MCF 10A (cell line): ENCODE results near the gene CLEC14A. TPM values are rescaled to one million over a fixed set of nuclear protein-coding genes. Genes with fewer than 3 reads are reported as not detected.

ENCODE experiments used
- BruUV-seq: library from RNA; stranded (reverse); fragments of 400-500 nt; replicated peaks from 2 replicates; lab custom pipeline; 2021; lab: Mats Ljungman, UMichigan
- CTCF ChIA-PET: fragments of 300-600 bp; sonication (Branson Sonifier 250); formaldehyde crosslinking; extraction: SDS; loops from one replicate; lab custom pipeline; 2021; ENCODE audit warnings: antibody characterized with exemption, inconsistent platforms; lab: Yijun Ruan, JAX
- POLR2A ChIA-PET: fragments of 300-600, 350-650 bp; sonication (Branson Sonifier 250); formaldehyde crosslinking; extraction: SDS; loops from one replicate; lab custom pipeline; 2020; ENCODE audit warnings: antibody characterized with exemption, inconsistent platforms; lab: Yijun Ruan, JAX
- DNase-seq: peaks from one replicate; pipeline ENCODE4 v3.0.0-alpha.2; 2018; ENCODE audit not compliant: unreplicated experiment
- H3K27ac Mint-ChIP-seq: one replicate; pipeline ENCODE4 v1.8.0; 2022; ENCODE audit warnings: mild to moderate bottlenecking, low read depth, mixed read lengths; ENCODE audit not compliant: unreplicated experiment
- H3K27me3 Mint-ChIP-seq: one replicate; pipeline ENCODE4 v1.8.0; 2022; ENCODE audit warnings: mixed read lengths; ENCODE audit not compliant: insufficient read depth, unreplicated experiment
- H3K36me3 Mint-ChIP-seq: one replicate; pipeline ENCODE4 v1.8.0; 2022; ENCODE audit warnings: mild to moderate bottlenecking, moderate library complexity, mixed read lengths; ENCODE audit not compliant: insufficient read depth, unreplicated experiment
- H3K4me1 Mint-ChIP-seq: one replicate; pipeline ENCODE4 v1.8.0; 2022; ENCODE audit warnings: mixed read lengths; ENCODE audit not compliant: insufficient read depth, unreplicated experiment
- H3K4me3 Mint-ChIP-seq: one replicate; pipeline ENCODE4 v1.8.0; 2022; ENCODE audit warnings: mild to moderate bottlenecking, moderate library complexity, mixed read lengths; ENCODE audit not compliant: unreplicated experiment
- H3K9me3 Mint-ChIP-seq: one replicate; pipeline ENCODE4 v1.8.0; 2022; ENCODE audit warnings: mixed read lengths; ENCODE audit not compliant: unreplicated experiment
- CTCF ChIP-seq: fragments of 200-600 bp; IDR thresholded peaks from one replicate; pipeline ENCODE4 v1.8.0; 2022; ENCODE audit warnings: antibody characterized with exemption, mild to moderate bottlenecking; ENCODE audit not compliant: unreplicated experiment
- intact Hi-C: fragments of 100-400 bp; cut with micrococcal nuclease; formaldehyde crosslinking; loops from 2 replicates; pipeline ENCODE4 v1.14.1; 2022
- total RNA-seq: library from RNA; stranded (reverse); gene quantifications from 2 replicates; pipeline ENCODE4 v1.2.3, GENCODE V29; 2022

Gene CLEC14A
- total RNA-seq, 1 experiment from 2014 or later, result not detected

DNA sequence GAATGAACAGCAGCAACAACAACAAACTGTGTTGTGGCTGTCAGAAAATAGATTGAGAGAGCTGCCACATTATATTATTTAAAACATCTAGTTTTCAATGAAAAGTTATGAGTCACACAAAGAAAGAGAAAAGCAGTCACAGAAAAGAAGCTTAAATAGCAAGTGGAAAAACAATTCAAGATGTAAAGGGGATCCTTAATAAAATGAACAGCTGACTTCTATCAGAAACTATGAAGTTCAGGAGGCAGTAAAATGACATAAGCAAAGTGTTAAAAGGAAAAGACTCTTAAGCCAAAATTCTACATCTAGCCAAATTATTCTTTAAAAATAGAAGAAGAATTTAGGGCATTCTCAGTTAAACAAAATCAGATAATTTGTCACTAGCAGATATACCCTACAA lies 5.6 kb downstream of the CLEC14A start:
- Mint-ChIP-seq H3K4me3 (no peak overlapping the region), H3K36me3 (no peaks in the 10 kb centered on the region), H3K9me3 (peaks cover 14% of the 10 kb centered on the region), H3K27me3 (no peaks in the 10 kb centered on the region), H3K4me1 (no peaks in the 10 kb centered on the region), H3K27ac (no peak overlapping the region)
- ChIA-PET CTCF (interaction anchor here (0.7 to 1.1 kb wide), 2 partner anchors 286 to 352 kb away, joined by 3 to 4 read pairs; no protein-coding TSS in a partner anchor), POLR2A (interaction anchor here (0.8 to 1.1 kb wide), 2 partner anchors 10 to 23 kb away, joined by 3 read pairs; no protein-coding TSS in a partner anchor)
- TF ChIP-seq CTCF, result no peak
- BruUV-seq, result no TSS peak
- DNase-seq, result no peak
- intact Hi-C loops, result no loop called here

DNA sequence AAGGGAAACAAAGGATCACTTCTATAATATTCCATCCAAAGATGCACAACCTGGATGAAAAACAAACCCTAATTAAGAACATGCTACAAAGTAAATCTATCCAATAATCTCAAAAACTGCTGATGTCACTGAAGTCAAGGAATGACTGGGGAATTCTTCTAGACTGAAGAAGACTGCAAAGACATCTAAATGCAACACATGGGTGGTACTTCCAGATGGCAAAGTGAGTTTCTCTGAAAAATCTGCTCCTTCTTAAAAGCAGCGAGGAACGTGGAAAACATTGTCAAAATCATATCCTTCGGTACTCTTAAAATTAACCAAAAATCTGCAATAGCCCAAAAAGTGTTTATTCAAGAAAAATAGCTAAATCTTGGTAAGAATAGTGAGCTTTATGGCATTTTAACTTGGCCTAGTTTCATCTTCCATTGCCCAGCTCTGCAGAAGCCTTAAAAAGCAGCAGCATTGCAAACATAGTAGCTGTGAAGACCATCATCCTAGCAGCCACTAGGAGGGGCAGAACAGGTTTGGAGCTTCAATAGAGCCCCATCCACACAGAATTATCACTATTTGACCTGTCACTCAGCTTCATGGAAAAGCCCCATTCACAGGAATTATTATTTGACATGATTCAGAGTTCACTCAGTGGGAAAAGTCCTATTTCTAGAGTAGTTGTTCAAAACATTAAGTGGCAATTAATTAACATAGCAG lies 7.4 kb downstream of the CLEC14A start:
- ChIA-PET POLR2A (interaction anchor here (1.2 kb wide), 2 partner anchors 8 to 10 kb away, joined by 4 to 6 read pairs; no protein-coding TSS in a partner anchor), CTCF (no interaction called here)
- Mint-ChIP-seq H3K4me1 (no peaks in the 10 kb centered on the region), H3K27me3 (no peaks in the 10 kb centered on the region), H3K4me3 (no peak overlapping the region), H3K36me3 (no peaks in the 10 kb centered on the region), H3K9me3 (peaks cover 7% of the 10 kb centered on the region), H3K27ac (no peak overlapping the region)
- TF ChIP-seq CTCF, result no peak
- peak; percentile 11 for DNase-seq
- intact Hi-C loops, result loop anchor here (5.0 kb wide), 1 partner anchor 46 kb away; no protein-coding TSS in a partner anchor
- no TSS peak for BruUV-seq

DNA sequence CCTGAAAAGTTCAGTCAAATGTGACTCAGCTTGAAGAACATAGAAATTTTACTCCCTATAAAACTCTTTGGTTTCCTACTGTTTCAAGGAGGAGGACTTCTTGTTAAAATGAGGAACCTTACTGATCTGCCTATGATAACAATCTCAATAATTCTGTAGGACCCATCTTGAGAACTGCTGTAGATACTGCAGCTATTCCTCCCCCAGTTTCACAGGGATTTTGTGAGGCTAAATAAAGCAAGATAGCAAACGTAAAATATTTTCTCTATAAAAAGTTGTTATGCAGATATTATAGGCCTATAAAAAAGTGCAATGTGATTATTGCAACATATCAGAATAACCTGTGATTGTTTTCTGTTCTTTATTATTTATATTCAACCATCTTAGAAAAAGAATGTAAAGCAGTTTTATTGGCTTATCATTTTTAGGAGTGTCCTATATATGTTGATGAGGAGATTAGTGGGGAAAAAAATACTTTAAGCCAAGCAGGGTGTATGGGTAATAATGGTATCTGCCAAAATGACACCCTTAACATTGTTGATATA lies 12.1 kb downstream of the CLEC14A start:
- H3K27ac Mint-ChIP-seq, result no peak overlapping the region
- DNase-seq, result no peak
- no peaks in the 10 kb centered on the region for H3K36me3 Mint-ChIP-seq
- ChIA-PET POLR2A (interaction anchor here (1.6 kb wide), 1 partner anchor 8 kb away, joined by 4 read pairs; no protein-coding TSS in a partner anchor), CTCF (no interaction called here)
- peaks cover 7% of the 10 kb centered on the region for H3K9me3 Mint-ChIP-seq
- intact Hi-C loops, result no loop called here
- no peak overlapping the region for H3K4me3 Mint-ChIP-seq
- BruUV-seq, result no TSS peak
- H3K27me3 Mint-ChIP-seq, result no peaks in the 10 kb centered on the region
- H3K4me1 Mint-ChIP-seq, result peaks cover 1% of the 10 kb centered on the region
- TF ChIP-seq CTCF, result no peak

GRCh38 chr14:38238878-38239277 lies 17.0 kb downstream of the CLEC14A start:
- TF ChIP-seq CTCF, result no peak
- ChIA-PET CTCF (interaction anchor here (0.7 kb wide), 1 partner anchor 68 kb away, joined by 5 read pairs; no protein-coding TSS in a partner anchor), POLR2A (interaction anchor here (1.2 to 1.5 kb wide), 2 partner anchors 10 to 11 kb away, joined by 4 to 6 read pairs; no protein-coding TSS in a partner anchor)
- no peak overlapping the region for H3K4me3 Mint-ChIP-seq
- peak; percentile 17 for DNase-seq
- no peaks in the 10 kb centered on the region for H3K27me3 Mint-ChIP-seq
- H3K27ac Mint-ChIP-seq, result peak overlapping the region; percentile 36
- peaks cover 12% of the 10 kb centered on the region for H3K4me1 Mint-ChIP-seq
- intact Hi-C loops, result no loop called here
- no peaks in the 10 kb centered on the region for H3K36me3 Mint-ChIP-seq
- H3K9me3 Mint-ChIP-seq, result no peaks in the 10 kb centered on the region
- BruUV-seq, result no TSS peak
